GM21526 (cell line): ENCODE results near the gene SMYD1.

Source experiments
- ATAC-seq: cut with Tn5 transposase; IDR thresholded peaks from one replicate; pipeline ENCODE4 v1.9.1; 2021; ENCODE audit warnings: moderate library complexity; ENCODE audit not compliant: unreplicated experiment, low FRiP score

Gene SMYD1

DNA sequence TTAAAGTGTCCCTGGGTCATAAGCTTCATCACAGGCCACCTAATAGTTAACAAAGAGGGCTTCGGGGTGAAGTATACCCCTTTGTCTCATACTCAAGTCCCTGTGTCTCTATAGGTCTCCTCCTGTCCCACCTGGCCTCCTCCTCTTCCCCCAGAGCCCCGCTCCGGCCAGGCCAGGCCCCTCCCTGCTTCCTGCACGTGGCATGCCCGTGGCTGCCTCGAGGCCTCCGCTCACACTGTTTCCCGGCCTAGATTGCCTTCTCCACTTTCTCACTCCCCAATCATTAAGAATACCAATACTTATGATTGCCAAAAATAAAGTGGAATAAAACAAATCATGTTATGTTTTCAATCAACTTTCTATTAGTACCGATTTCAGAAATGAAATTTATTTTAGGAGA is 18.8 kb downstream of the SMYD1 start:
- no peak for ATAC-seq

DNA sequence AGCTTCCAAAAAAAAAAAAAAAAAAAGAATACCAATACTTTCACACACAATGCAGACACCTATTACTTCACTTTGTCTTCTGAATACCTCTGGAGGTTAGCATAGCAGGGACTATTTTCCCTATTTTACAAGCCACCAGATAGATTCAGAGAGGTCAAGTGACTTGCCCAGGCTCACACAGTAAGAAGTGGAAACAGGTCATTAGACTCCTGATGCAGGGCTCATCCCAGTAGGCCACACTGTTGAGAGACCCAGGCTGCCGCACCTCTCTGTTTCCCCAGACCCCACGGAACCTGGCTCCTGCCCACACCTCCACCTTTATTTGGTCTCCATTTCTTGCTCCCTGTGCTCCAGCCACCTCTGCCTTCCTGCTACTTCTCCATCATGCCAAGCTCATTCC is 19.4 kb downstream of the SMYD1 start:
- ATAC-seq, result no peak

DNA sequence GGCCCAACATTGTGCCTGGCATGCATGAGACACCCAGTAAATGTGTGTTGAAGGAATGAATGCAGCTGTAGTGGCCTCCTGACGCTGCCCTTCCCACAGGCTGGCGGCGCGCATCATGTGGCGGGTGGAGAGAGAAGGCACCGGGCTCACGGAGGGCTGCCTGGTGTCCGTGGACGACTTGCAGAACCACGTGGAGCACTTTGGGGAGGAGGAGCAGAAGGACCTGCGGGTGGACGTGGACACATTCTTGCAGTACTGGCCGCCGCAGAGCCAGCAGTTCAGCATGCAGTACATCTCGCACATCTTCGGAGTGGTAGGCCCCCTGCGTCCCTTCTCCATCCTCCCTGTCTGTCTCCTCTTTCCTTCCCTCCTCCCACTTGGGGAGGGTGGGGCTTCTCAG is 20.1 kb downstream of the SMYD1 start:
- no peak for ATAC-seq

DNA sequence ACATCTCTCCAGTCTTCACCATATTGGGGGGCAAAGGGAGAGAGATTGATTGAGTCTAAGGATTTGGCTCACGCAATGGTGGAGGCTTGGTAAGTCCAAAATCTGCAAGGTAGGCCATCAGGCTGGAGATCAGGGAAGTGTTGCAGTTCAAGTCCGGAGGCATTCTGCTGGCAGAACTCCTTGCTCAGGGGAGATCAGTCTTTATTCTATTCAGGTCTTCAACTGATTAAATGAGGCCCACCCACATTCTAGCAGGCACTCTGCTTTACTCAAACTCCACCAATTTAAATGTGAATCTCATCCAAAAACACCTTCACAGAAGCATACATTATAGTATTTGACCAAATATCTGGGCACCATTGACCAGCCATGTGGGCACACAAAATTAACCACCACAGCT is 21.4 kb downstream of the SMYD1 start:
- no peak for ATAC-seq

DNA sequence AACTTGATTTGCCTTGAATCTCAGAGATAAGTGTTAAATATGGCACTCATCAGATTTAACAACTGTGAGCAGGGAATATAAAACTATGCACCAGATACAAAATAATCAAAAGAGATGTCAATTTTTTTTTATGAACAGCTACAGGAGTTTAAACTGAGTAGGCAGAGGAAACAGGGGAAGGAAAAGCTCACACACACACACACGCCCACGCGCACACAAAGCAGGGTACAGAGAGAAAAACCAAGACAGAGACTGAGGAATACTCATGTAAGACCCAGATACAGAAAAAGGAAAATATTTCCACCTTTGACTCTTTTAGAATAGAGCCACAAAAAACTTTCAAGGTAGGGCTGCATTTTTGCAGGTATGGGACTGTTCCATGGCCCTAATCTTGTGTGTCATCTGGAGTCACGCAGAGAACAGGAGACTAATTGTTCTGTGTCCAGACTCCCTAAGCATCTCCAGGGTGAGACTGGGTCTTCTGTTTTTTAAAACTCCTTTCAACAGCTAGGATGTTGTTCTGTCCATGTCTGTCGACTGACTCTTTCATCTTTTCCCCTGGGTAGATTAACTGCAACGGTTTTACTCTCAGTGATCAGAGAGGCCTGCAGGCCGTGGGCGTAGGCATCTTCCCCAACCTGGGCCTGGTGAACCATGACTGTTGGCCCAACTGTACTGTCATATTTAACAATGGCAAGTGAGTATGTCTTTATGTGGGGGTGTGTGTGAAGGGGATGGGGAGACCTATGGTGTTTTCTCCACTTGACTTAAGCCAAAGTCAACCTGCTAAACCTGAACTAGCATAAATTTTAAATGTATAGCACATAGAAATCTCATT is 23.0 kb downstream of the SMYD1 start:
- ATAC-seq, result no peak

DNA sequence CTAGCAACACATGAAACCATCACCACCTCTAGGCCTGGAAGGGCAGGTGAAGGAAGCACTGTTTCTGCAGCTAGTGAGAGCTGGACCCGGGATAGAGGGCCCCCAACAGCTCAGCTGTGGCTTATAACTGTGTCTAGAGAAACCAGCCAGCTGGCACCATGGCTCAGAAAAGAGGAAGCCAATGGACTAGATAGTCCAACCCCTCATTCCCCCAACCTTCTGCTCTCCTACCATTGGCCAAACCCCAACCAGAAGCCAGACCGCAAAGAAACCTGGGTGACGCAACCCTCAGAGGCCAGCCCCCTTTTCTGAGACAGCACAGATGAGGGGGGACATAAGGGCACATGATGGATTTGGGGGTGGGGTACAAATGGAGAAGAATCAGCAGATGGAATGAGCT is 24.3 kb downstream of the SMYD1 start:
- ATAC-seq, result no peak

DNA sequence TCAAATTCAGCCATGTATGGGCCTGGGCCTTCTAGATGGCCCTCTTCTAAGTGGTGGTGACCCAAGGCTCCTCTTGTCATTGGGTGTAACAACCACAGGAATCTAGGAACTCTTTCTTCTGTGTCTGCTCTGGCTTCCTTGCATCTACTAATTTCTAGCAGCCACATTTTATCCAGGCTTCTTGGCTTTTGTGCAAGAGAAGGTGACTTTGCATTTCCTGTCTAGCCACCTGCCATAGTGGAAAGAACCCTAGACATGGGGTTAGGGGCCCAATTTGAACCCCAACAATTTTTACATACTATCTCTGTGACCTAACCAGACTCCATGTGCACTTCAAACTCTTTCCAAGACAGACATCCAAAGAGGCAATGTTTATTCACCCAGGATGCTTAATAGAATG is 25.1 kb downstream of the SMYD1 start:
- no peak for ATAC-seq

DNA sequence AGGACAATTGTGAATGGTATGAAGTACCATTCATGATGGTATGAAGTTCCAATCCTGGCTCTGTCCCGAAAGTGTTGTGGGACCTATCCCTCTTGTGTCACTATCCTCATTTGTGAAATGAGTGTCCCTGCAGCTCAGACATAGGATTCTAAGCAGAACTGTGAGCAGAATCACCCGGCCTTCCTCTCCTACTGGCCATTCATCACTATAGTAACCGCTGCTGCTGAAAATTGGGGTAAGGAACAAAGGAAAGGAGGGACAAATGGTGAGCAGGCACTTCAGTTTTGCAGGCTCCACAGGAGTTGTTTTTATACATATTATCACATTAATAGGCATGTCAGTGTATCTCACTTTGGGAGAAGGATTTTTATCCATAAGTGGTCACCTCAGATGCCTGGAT is 27.4 kb downstream of the SMYD1 start:
- no peak for ATAC-seq

DNA sequence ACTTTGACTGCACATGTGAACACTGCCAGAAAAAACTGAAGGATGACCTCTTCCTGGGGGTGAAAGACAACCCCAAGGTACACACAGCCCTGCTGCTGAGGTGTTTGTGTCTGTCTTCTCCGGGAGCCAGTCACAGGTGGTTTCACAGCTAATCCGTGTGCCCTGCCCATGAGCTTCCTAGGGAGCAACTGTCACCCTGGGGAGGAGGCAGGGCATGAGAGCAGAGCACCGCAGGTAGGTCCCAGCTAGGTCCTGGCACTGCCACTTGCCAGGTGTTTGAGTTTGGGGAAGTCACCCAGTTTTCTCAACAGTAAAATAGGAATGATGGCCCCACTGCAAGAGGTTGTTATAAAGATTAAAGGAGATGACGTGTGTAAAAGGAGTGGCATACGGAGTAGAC is 29.1 kb downstream of the SMYD1 start:
- ATAC-seq, result no peak

DNA sequence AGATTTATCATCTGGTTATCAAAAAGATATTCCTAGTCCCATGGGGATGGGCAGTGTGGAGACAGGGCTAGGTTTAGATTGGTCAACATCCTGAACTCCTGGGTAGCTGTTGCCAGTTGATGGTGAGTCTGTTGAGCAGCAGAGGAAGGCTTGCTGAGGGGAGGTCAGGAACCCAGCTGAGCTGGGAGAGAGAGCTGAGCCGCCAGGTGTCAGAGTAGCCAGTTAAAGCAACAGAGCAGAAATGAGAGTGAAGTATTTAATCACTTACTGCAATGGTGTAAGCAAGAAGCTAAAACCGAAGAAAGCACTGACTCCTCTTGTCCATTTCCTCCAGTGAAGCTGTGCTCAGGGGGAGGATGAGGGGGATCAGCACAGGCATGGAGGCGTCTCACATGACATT is 29.6 kb downstream of the SMYD1 start:
- no peak for ATAC-seq

DNA sequence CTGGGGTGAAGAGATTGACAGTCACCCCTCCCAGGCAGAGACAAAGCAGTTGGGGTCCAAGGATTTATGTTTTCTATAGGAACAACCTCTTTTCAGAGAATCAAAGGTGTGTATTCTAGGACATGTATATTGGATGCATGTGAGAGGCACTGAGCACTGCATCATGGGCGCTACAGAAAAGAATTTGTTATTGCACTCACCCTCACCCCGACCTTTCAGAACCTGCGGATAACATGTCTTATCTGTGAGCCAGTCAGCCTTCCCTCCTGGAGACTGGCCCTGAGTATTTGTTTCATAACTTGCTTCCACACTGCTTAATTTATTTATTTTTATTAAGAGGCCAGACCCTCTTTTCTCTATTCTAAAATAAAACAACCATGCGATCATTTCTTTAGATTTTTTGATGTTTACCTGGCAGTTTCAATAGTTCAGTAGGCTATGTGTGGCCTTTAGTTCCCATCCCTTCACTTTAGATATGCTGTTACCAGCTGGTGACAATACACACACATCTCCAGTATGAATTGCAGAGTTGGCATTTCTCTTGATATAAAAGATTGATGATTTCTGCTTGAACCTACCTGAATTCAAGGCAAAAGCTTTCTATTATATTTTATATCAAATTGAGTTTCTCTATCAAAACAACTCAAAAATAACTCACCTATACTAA is 30.4 kb downstream of the SMYD1 start:
- no peak for ATAC-seq

DNA sequence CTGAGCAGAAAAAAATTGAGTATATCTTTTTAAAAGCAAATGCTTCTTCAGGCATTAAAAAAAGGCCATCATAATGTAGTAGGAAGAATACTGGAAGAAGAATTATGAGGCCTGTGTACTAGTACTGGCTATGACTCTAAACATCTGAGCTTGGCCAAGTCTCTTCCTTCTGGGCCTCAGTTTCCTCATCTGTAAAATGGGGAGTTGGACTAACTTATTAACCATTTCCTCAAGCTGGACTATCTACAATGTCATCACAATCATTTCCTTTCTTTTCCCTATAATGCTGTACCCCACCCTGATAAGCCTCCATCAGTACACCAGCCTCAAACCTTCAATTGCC is 30.9 kb downstream of the SMYD1 start:
- no peak for ATAC-seq

DNA sequence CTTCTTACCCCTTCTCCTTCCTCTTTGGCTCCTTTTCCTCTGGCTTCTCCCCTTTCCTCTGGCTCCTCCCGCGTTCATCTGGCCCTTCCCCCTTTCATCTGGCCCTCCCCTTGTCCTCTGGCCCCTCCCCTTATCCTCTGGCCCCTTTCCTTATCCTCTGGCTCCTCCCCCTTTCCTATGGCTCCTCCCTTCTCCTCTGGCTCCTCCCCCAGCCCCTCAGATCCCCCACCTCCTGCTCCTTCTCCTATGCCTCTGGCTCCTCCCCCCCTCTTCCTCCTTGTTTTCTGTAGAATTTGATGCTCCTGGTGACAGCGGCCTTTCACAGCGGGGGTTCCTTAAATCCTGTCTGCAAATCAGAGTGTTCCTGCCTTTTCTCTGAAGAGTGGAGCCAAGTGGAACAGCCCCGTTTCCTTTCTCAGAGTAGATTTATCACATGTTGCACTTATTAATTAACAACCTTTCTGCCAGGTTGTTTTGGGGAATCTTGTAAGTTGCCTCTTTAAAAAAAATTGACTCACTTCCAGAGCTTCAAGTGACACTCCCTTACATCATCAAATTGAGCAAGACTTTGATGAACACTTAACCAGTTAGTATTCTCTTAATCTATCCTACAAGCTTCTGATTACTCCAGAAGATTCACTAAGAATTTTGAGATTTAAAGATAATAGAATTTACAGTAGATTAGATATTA is 32.3 kb downstream of the SMYD1 start:
- ATAC-seq, result no peak

DNA sequence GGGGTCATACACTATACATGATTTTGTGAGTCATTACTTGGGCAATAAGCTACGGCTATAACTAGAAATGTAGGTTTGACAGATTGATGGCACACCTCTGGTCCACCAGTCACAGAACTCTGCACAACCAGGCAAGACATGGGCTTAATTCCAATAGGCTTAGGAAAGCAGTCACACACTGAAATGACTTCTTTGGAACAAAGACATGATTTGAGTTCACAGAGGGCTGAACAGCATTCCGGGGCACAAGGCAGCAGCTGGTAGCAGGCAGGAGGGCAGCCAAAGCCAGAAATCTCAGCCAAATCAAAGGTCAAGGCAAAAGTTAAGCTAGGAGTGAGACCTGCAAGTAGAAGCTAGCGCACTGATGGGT is 32.8 kb downstream of the SMYD1 start:
- ATAC-seq, result no peak

DNA sequence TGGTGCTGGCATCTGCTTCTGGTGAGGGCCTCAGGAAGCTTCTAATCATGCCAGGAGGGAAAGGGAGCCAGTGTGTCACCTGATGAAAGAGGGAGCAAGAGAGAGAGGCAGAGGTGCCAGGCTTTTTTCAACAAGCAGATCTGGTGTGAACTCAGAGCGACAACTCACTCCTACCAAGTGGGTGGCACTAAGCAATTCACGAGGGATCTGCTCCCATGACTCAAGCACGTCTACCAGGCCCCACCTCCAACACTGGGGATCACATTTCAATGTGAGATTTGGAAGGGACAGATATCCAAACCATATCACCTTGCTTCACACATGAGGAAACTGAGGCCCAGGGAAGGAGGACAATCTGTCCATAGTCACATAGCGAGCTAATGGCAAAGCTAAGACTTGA is 41.2 kb downstream of the SMYD1 start:
- no peak for ATAC-seq

DNA sequence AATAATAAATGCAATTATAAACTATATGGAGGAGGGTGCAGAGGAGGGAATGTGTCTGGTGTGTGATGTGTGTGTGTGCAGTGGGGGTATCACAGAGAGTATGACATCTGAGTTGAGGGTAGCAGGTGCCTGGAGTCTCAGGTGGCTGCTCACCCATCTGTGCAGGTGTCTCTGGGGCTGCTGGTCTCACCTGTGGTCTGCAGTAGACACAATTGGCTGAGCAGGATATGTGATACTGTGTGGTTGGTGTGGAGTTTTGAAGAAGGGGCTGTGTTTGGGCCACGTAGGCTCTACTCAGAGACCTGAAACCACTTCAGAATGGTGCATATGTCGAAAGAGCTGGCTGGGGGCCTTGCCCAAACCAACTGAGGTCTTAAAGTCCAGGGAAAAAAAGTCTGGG is 43.2 kb downstream of the SMYD1 start:
- no peak for ATAC-seq

DNA sequence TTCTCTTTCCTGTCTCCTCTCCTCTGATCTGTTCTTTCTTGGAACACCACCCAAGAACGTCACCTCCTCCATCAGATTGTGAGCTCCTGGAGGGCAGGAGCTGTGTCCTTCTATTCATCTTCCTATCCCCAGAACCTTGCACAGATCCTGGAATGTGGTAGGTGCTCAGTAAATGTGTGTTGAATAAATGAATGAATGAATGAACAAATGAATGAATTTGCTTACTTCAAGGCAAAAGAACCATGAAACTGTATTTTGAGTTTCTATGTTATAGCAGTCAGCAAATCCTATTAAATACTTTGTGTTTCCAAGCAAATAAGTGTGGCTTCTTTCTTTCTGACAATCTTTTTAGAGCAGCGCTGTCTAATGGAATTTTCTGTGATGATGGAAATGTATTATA is 45.4 kb downstream of the SMYD1 start:
- no peak for ATAC-seq

DNA sequence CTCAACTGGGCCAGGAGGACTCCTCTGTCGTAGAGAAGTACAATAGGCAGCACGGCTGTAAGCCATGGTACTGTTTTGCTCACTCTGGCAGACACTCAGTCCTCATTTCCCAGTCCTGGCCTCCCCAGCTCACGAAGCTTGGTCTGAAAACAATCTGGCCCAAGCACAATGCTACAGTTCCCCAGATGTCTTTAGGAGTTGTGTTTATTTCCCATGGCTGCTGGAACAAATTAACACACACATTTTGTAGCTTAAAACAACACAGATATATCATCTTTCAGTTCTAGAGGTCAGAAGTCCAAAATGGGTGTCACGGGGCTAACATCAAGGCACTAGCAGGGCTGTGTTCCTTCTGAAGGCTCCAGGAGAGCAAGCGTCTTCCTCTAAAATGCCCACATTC is 47.3 kb downstream of the SMYD1 start:
- ATAC-seq, result no peak

DNA sequence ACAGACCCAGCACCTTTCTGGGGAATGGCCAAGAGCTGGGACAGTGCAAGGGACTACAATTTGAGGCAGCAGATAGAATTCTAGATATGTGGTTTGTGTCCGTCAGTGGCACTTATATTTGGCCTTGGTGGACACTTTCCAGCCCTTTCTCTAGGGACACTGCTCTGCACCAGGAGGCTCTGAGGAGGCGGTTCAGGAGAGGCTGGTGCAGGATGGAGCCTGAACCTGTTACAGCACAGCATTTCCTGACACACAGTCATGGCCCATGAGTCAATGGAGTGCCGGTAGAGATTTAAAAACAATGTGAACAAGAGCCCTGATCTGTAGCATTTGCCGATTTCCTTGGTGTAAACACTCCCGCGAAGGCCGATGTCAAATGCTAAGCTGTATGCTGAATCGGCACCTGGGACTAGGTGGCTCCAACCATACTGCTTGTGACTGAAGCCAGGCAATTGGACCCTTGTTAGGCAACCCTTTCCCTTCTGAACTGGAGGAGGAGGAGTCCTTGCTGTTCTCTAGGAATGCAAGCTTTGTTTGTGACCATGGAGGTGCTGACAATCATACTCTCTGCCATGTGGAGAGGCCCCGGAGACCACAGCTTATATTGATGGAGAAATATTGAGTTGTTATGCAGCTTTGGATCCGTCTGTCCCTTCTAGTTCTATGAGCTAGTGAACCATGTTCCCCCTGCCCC is 48.3 kb downstream of the SMYD1 start:
- no peak for ATAC-seq

DNA sequence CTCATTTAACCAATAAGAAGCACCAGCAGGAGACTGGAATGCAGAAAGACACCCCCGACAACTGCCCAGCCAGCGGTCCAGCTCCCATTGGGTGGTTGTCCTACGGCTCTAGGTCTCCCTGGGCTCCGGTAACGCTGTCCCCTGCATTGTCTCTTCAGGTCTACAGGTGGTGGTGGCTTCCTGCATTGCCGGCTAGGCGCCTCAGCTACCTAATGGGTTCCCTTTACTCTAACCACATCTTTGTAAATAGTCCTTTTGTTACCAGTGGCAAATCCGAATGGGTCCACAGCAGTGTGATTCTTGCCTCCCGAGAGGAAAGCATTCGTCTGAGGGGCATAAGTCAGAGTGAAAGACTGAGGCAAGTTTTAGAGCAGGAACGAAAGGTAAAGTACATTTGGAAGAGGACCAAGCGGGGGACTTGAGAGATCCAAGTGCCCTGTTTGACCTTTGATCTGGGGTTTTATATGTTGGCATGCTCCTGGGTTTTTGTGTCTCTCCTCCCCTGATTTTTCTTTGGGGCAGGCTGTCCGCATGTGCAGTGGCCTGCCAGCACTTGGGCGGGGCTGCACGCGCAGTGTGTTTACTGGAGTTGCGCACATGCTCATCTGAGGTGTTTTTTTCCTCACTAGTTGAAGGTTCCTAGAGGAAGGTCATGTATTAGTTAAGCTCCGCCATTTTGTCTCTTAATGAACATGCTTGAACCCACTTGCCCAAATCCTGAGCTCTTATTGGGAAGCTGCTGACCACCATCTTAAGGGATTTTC is 49.2 kb downstream of the SMYD1 start:
- no peak for ATAC-seq

DNA sequence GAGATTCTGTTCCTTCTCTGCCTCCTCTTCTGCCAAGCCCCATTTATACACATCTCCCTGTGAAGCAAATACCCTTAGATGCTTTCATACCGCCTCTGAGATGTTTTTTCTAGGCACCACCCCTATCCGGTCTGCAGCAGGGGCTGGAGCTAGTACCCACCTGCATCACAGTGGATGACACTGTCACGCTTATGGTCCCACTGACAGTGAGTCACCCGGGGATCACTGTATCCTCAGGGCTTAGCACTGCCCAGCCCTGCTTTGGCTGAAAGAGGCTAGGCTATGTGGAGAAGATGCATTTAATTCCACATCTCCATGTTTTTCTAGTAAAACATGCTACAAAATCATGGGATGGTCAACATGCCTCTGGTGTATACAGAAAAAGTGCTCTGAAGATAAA is 50.3 kb downstream of the SMYD1 start:
- no peak for ATAC-seq
